OCI-LY1 (cell line): Measurements from ENCODE around the gene STAM.

Experiments used
- EZH2 ChIP-seq: fragments of 200-600 bp; sonication (generic), shearing (Covaris generic); IDR thresholded peaks from 2 replicates; pipeline ENCODE4 v1.8.0; 2017; ENCODE audit warnings: borderline replicate concordance, mixed run types, mild to moderate bottlenecking, antibody characterized with exemption, low read length, moderate library complexity, mixed read lengths
- TF ChIP-seq, protein P1 (sequence below): fragments of 200-600 bp; sonication (generic), shearing (Covaris generic); IDR thresholded peaks from 2 replicates; pipeline ENCODE4 v1.5.1; 2017; ENCODE audit warnings: mild to moderate bottlenecking, antibody characterized with exemption, low read length, moderate library complexity, mixed read lengths

GRCh38 chr10:17708821-17709220, 64.9 kb downstream of the STAM start:
- TF ChIP-seq EZH2 = no peak
- TF ChIP-seq, protein P1, sequence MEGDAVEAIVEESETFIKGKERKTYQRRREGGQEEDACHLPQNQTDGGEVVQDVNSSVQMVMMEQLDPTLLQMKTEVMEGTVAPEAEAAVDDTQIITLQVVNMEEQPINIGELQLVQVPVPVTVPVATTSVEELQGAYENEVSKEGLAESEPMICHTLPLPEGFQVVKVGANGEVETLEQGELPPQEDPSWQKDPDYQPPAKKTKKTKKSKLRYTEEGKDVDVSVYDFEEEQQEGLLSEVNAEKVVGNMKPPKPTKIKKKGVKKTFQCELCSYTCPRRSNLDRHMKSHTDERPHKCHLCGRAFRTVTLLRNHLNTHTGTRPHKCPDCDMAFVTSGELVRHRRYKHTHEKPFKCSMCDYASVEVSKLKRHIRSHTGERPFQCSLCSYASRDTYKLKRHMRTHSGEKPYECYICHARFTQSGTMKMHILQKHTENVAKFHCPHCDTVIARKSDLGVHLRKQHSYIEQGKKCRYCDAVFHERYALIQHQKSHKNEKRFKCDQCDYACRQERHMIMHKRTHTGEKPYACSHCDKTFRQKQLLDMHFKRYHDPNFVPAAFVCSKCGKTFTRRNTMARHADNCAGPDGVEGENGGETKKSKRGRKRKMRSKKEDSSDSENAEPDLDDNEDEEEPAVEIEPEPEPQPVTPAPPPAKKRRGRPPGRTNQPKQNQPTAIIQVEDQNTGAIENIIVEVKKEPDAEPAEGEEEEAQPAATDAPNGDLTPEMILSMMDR = no peak
